Measurements from ENCODE around the gene ANKRD23. TPM values are rescaled to one million over a fixed set of nuclear protein-coding genes. Genes with fewer than 3 reads are reported as not detected.

ANKRD23 gene
- total RNA-seq, 1 donor from 2014 or later, result 0.98 TPM

DNA sequence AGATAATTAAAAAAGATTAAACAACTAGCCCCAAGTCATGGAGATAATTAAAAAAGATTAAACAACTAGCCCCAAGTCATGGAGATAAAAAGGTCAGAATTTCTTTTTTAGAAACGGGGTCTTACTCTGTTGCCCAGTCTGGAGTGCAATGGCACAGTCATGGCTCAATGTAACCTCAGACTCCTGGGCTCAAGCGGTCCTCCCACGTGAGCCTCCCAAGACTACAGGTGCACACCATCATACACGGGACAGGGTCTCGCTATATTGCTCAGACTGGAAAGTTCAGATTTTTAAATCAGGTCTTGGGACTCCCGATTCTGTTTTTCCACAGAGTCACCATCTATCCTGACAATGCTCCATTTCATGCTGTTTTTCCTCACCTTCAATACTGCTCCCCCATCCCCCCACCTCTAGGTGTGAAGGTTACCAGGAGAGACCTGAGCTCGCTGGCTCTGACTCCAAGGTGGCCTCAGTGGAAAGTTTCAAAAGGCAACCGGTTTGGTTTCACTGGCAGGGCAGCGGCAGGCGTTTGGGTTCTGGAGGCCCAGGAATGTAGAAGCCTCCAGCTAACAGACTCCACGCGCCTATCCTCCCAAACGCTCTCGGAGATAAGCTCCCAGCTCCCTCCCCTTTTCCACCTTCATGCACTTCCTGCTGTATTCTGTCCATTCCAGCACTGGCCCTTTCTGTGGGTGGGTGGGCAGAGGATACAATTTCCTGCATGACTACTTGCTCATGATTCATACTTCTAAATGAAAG is 28.9 kb upstream of the ANKRD23 start:
- Histone ChIP-seq H3K27ac (no peak overlapping the region), H3K4me1 (peaks cover 49% of the 10 kb centered on the region), H3K27me3 (no peaks in the 10 kb centered on the region), H3K9me3 (no peaks in the 10 kb centered on the region), H3K36me3 (no peaks in the 10 kb centered on the region), H3K4me3 (no peak overlapping the region)
- no peak for TF ChIP-seq CTCF (IDR thresholded peaks at IDR 0.05)
- no peak for TF ChIP-seq POLR2A (IDR thresholded peaks at IDR 0.05)
- no peak for TF ChIP-seq POLR2AphosphoS5 (IDR thresholded peaks at IDR 0.05; ENCODE audit: insufficient read depth in 1 of 2, low read depth in 1 of 2)
- DNase-seq (ENCODE audit: extremely low spot score in 2 of 2), result no peak
- intact Hi-C loops (cut with DNase I), result no loop called here

- Histone ChIP-seq H3K9me3 (no peaks in the 10 kb centered on the region), H3K27ac (peak overlapping the region; percentile 98), H3K36me3 (peaks cover 0 to 7% of the 10 kb centered on the region in 2 donors), H3K4me1 (peaks cover 66% of the 10 kb centered on the region), H3K27me3 (no peaks in the 10 kb centered on the region), H3K4me3 (peak overlapping the region; percentile 78 to 100)
- TF ChIP-seq POLR2AphosphoS5 (IDR thresholded peaks at IDR 0.05; ENCODE audit: insufficient read depth in 1 of 2, low read depth in 1 of 2) (peak; percentile 23 to 60), CTCF (IDR thresholded peaks at IDR 0.05) (no peak)
- DNase-seq (ENCODE audit: extremely low spot score in 2 of 2), result no peak
- intact Hi-C loops (cut with DNase I), result no loop called here
Observed at GRCh38 chr2:96870626-96871255, 26.9 kb upstream of the ANKRD23 start.

GRCh38 chr2:96869822-96870625 is 26.2 kb upstream of the ANKRD23 start, which contains the start of gene SEMA4C:
Gene SEMA4C (minus strand): TSS chr2:96870080. CDS start chr2:96867886, 2,194 bp downstream.
- intact Hi-C loops (cut with DNase I), result loop anchor here (2.0 kb wide), 1 partner anchor 37 kb away; no protein-coding TSS in a partner anchor
- DNase-seq (ENCODE audit: extremely low spot score in 2 of 2), result no peak
- peaks cover 69% of the 10 kb centered on the region for H3K4me1 ChIP-seq
- H3K36me3 ChIP-seq, result peaks cover 0 to 14% of the 10 kb centered on the region in 2 donors
- H3K4me3 ChIP-seq, result peak within 1 kb of the TSS; percentile 78 to 100
- peak within 1 kb of the TSS; percentile 98 for H3K27ac ChIP-seq
- H3K9me3 ChIP-seq, result no peaks in the 10 kb centered on the region
- TF ChIP-seq POLR2AphosphoS5 (IDR thresholded peaks at IDR 0.05; ENCODE audit: insufficient read depth in 1 of 2, low read depth in 1 of 2) (peak in 1 of 2 donors; percentile 64), CTCF (IDR thresholded peaks at IDR 0.05) (no peak), POLR2A (IDR thresholded peaks at IDR 0.05) (peak in 1 of 2 donors; percentile 93)
- H3K27me3 ChIP-seq, result no peaks in the 10 kb centered on the region

GRCh38 chr2:96869281-96869821 is 25.5 kb upstream of the ANKRD23 start:
- intact Hi-C loops (cut with DNase I), result loop anchor here (2.0 kb wide), 1 partner anchor 37 kb away; no protein-coding TSS in a partner anchor
- Histone ChIP-seq H3K27ac (peak overlapping the region; percentile 98), H3K4me3 (peak overlapping the region; percentile 78 to 100), H3K4me1 (peaks cover 63% of the 10 kb centered on the region), H3K27me3 (no peaks in the 10 kb centered on the region), H3K36me3 (peaks cover 0 to 21% of the 10 kb centered on the region in 2 donors), H3K9me3 (no peaks in the 10 kb centered on the region)
- TF ChIP-seq CTCF (IDR thresholded peaks at IDR 0.05), result peak in 1 of 3 experiments; percentile 0
- no peak for TF ChIP-seq POLR2A (IDR thresholded peaks at IDR 0.05)
- DNase-seq (ENCODE audit: extremely low spot score in 2 of 2), result no peak

Data from vagina (tissue), 2 donors.